GM12872 (cell line): Measurements from ENCODE around the gene CDH23.

Experiments used
- TF ChIP-seq, protein P1 (sequence below): IDR thresholded peaks from 3 replicates; pipeline ENCODE4 v1.5.1; 2011; ENCODE audit warnings: low read depth, mild to moderate bottlenecking, low read length, moderate library complexity; ENCODE audit not compliant: insufficient read depth

Gene CDH23

DNA sequence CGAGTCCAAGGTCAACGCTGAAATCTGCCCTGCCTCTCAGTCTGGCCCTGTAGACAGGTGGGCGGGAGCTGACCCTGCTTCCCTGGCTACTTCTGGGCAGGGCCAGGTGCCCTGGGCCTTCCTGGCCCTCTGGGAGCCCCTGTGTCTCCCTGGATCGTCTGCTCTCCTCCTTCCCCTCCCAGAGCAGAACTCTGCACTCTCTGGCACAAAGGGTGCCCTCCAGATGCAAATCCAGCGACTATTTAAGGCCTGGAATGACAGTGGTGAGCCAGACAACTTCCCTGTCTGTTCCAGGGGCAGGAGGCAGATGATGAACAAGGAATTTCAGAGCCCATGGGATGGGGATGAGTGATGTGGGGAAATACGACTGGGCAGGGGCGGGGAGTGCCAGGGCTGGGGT is 259.5 kb downstream of the CDH23 start:
- TF ChIP-seq, protein P1, sequence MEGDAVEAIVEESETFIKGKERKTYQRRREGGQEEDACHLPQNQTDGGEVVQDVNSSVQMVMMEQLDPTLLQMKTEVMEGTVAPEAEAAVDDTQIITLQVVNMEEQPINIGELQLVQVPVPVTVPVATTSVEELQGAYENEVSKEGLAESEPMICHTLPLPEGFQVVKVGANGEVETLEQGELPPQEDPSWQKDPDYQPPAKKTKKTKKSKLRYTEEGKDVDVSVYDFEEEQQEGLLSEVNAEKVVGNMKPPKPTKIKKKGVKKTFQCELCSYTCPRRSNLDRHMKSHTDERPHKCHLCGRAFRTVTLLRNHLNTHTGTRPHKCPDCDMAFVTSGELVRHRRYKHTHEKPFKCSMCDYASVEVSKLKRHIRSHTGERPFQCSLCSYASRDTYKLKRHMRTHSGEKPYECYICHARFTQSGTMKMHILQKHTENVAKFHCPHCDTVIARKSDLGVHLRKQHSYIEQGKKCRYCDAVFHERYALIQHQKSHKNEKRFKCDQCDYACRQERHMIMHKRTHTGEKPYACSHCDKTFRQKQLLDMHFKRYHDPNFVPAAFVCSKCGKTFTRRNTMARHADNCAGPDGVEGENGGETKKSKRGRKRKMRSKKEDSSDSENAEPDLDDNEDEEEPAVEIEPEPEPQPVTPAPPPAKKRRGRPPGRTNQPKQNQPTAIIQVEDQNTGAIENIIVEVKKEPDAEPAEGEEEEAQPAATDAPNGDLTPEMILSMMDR: no peak

DNA sequence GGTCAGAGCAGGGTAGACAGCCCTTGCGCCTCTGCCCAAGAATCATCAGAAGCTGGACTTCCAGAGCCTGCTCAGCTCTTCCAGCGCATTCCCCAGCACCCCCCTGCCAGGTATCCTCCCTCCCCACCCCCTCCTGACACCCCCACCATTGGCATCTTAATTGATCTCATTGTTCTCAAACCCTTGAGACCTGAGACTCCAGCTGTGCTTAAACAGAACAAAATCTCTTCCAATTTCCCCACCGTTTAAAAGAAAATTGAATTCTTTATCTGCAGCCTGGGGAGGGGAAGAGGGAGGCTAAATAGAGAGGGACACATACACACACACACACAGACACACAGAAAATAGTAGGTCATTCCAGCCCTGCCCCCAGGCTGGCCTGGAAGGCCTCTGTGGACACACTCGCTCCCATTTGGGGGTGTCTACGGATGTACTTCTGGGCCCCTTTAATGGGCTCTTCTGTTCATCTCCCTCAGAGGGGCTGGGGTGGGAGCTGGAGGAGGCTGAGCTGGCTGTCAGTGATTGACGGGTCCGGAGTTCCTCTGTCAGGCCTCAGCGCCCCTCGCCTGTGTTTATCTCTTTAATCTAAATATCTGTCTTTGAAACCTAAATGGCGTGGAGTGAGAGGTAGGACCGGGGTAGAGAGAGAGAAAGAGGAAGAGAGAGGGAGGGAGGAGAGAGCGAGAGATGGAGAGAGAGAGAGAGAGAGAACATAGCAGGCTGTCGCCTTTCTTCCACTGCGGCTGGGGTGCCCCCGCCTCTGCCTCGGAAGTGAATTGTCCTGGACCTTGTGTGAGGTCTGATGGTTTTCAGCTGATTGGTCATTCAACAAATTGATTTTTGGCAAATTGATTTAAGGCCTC is 261.1 kb downstream of the CDH23 start:
- TF ChIP-seq, protein P1: no peak

DNA sequence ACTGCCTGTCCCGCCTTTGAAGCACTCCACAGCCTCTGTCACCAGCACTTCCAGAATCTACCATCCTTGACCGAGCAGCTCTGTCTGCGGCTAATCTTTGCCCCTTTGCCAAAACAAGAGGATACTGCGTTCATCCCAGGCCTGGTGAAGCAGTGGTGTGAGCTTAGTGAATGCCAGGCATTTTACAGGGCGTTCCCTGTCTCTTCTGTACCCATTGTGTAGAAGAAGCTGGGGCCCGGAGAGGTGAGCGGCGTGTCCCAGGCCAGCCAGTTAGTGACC is 261.7 kb downstream of the CDH23 start:
- TF ChIP-seq, protein P1: no peak

DNA sequence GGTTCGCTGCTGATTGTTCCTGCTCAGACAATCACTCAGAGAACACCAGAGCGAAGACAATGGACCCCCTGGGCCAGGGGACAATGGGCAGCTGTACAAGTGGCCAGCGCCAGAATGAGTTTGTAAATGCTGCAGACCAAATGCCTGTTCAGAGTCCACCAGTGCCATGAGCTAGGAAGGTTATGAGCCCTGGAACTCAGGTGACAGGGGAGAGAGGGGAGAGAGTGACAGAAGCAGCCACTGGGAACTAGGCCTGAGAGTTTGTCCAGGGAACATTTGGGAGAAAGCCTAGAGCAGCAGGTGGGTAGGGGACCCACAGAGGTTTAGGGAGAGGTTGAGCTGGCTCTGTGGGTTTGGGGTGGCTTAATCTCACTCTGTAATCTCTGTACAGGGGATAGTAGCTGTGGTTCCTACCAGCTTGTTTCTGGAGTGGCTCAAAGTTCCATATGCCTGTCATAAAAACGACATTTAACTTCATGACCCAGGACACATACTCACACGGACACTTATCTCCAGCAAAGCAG is 262.5 kb downstream of the CDH23 start:
- TF ChIP-seq, protein P1: no peak

DNA sequence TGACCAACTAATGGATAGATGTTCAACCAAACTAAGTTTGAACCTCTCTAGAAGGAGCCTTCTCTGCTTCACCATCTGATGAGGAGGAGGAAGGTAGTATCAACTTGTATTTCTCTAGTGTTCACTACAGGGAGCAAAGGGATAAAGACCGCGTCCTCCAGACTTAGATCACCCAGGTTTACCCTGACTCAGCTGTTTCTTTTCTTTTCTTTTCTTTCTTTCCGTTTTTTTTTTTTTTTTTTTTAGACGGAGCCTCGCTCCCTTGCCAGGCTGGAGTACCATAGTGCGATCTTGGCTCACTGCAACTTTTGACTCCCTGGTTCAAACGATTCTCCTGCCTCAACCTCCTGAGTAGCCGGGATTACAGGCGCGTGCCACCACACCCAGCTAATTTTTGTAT is 263.0 kb downstream of the CDH23 start:
- TF ChIP-seq, protein P1: no peak

DNA sequence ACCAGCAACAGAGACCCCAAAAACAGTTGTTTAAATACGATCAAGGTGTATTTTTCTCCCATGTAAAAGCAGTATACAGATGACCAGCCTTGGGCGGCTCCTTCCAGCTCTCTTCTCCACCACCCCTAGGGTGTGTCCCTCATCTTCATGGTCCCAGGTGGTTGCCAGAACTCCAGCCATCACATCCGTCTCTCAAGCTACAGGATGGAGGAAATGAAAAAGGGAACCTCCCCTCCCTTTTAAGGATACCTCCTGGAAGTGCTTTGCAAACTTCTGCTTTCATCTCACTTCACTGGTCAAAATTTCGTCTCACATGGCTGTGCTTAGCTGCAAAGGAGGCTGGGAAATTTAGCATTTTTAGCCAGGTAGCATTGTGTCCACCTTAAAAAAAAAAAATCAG is 263.6 kb downstream of the CDH23 start:
- TF ChIP-seq, protein P1: no peak

DNA sequence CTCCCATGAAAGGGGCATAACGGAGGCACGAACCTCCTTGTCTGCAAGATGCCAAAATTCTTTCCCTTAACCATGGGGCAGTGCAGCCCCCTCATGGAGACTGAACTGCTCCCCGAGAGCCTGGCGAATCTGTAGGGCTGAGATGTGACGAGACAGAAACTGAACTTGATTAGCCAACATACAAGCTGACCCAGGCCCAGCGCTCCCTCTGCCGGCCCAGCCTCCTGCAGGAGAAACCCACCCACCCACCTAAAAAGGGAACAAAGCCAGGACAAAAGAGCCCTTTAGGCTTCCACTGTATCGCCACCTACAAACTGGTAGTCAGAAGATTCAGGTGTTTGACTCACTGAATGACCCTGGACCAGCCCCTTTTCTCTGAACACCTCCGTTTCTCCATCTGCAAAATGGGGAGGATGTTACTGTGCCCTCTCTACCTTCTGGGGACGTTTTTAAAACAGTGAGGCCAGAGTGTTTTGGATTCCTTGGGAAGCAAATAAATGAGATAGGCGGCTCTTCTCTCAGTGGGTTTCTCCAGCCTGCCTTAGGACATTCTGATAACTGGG is 264.4 kb downstream of the CDH23 start:
- TF ChIP-seq, protein P1: no peak
